Neural cell (in vitro differentiated cells): ENCODE results near the gene DENND4A. TPM values are rescaled to one million over a fixed set of nuclear protein-coding genes. Genes with fewer than 3 reads are reported as not detected.

ENCODE experiments used
- H2AFZ ChIP-seq: fragments of 200-600, 300-800 bp; sonication (generic), shearing (Covaris generic); 2 replicates; pipeline ENCODE4 v1.6.0; 2014; ENCODE audit warnings: low read depth, mild to moderate bottlenecking, antibody characterized with exemption, low read length, moderate library complexity
- H3F3A ChIP-seq: fragments of 200-600 bp; shearing (Covaris generic); 2 replicates; pipeline ENCODE4 v1.6.1; 2016; ENCODE audit warnings: mild to moderate bottlenecking, moderate library complexity, mixed read lengths, antibody characterized with exemption, low read length; ENCODE audit not compliant: insufficient read depth, poor library complexity, severe bottlenecking
- H3K27ac ChIP-seq: fragments of 200-600, 300-800 bp; sonication (generic), shearing (Covaris generic); 2 replicates; pipeline ENCODE4 v1.5.1; 2014; ENCODE audit warnings: mild to moderate bottlenecking, low read length, moderate library complexity
- H3K27me3 ChIP-seq: fragments of 300-800, 200-600 bp; sonication (generic), shearing (Covaris generic); 2 replicates; pipeline ENCODE4 v1.6.0; 2014; ENCODE audit warnings: mild to moderate bottlenecking, low read depth, low read length, moderate library complexity; ENCODE audit not compliant: insufficient read depth
- H3K36me3 ChIP-seq: fragments of 300-800, 200-600 bp; sonication (generic), shearing (Covaris generic); 2 replicates; pipeline ENCODE4 v1.5.1; 2014; ENCODE audit warnings: mild to moderate bottlenecking, antibody characterized with exemption, low read length, moderate library complexity; ENCODE audit not compliant: insufficient read depth
- H3K4me2 ChIP-seq: fragments of 300-800, 200-600 bp; sonication (generic), shearing (Covaris generic); 2 replicates; pipeline ENCODE4 v1.6.0; 2014; ENCODE audit warnings: mild to moderate bottlenecking, low read length
- H3K4me3 ChIP-seq: fragments of 300-800, 200-600 bp; sonication (generic), shearing (Covaris generic); 2 replicates; pipeline ENCODE4 v1.5.1; 2014; ENCODE audit warnings: mild to moderate bottlenecking, low read length, moderate library complexity
- H3K79me2 ChIP-seq: fragments of 200-600 bp; shearing (Covaris generic); replicated peaks from 2 replicates; pipeline ENCODE4 v1.6.0; 2014; ENCODE audit warnings: mild to moderate bottlenecking, low read length, moderate library complexity; ENCODE audit not compliant: insufficient read depth
- H3K9ac ChIP-seq: fragments of 300-800, 200-600 bp; sonication (generic), shearing (Covaris generic); 2 replicates; pipeline ENCODE4 v1.6.1; 2016; ENCODE audit warnings: mild to moderate bottlenecking, low read length, mixed read lengths
- H3K9me2 ChIP-seq: fragments of 200-600 bp; shearing (Covaris generic); 2 replicates; pipeline ENCODE4 v1.6.1; 2016; ENCODE audit warnings: mild to moderate bottlenecking, low read length, mixed read lengths; ENCODE audit not compliant: insufficient read depth
- H3K9me3 ChIP-seq: fragments of 200-600, 300-800 bp; sonication (generic), shearing (Covaris generic); 2 replicates; pipeline ENCODE4 v1.6.1; 2016; ENCODE audit warnings: mild to moderate bottlenecking, mixed run types, low read length, moderate library complexity, mixed read lengths
- H4K20me1 ChIP-seq: fragments of 200-600 bp; shearing (Covaris generic); 2 replicates; pipeline ENCODE4 v1.6.1; 2016; ENCODE audit warnings: mild to moderate bottlenecking, mixed run types; ENCODE audit not compliant: insufficient read depth
- EP300 ChIP-seq: fragments of 450-650 bp; conservative IDR thresholded peaks from 2 replicates; pipeline ENCODE4 v1.6.1; 2014; ENCODE audit warnings: antibody characterized with exemption, mild to moderate bottlenecking, moderate library complexity; ENCODE audit not compliant: poor library complexity, severe bottlenecking
- EZH2 ChIP-seq: fragments of 200-600, 300-800 bp; shearing (Covaris generic), sonication (generic); IDR thresholded peaks from 2 replicates; pipeline ENCODE4 v1.6.1; 2014; ENCODE audit warnings: antibody characterized with exemption, low read length, borderline replicate concordance, mild to moderate bottlenecking; ENCODE audit not compliant: insufficient read depth, poor library complexity, severe bottlenecking
- MXI1 ChIP-seq: fragments of 450-650 bp; conservative IDR thresholded peaks from 2 replicates; pipeline ENCODE4 v1.6.1; 2014; ENCODE audit warnings: antibody characterized with exemption, mild to moderate bottlenecking; ENCODE audit not compliant: poor library complexity, severe bottlenecking
- POLR2AphosphoS5 ChIP-seq: IDR thresholded peaks from 2 replicates; pipeline ENCODE4 v1.6.1; 2012
- RAD21 ChIP-seq: fragments of 450-650 bp; conservative IDR thresholded peaks from 2 replicates; pipeline ENCODE4 v1.6.1; 2014; ENCODE audit warnings: antibody characterized with exemption, mild to moderate bottlenecking, moderate library complexity
- SMC3 ChIP-seq: fragments of 450-650 bp; conservative IDR thresholded peaks from 2 replicates; pipeline ENCODE4 v1.6.1; 2014; ENCODE audit warnings: antibody characterized with exemption, mild to moderate bottlenecking, moderate library complexity; ENCODE audit not compliant: poor library complexity
- TAF1 ChIP-seq: IDR thresholded peaks from 2 replicates; pipeline ENCODE4 v1.6.1; 2012; ENCODE audit warnings: low read depth
- polyA plus RNA-seq: library from polyadenylated mRNA; depleted of rRNA; stranded (reverse); fragments of >200 nt; gene quantifications from 2 replicates; pipeline ENCODE4 v1.2.3, GENCODE V29; 2014
- TF ChIP-seq, protein P1 (sequence below): fragments of 450-650 bp; IDR thresholded peaks from 2 replicates; pipeline ENCODE4 v1.5.1; 2014; ENCODE audit warnings: antibody characterized with exemption, mild to moderate bottlenecking, moderate library complexity; ENCODE audit not compliant: poor library complexity, severe bottlenecking
- TF ChIP-seq, protein P2 (sequence below): IDR thresholded peaks from 2 replicates; pipeline ENCODE4 v1.6.1; 2012; ENCODE audit warnings: borderline replicate concordance

The DENND4A gene
- polyA plus RNA-seq, 1 donor from 2014 or later = 7.5 TPM

DNA sequence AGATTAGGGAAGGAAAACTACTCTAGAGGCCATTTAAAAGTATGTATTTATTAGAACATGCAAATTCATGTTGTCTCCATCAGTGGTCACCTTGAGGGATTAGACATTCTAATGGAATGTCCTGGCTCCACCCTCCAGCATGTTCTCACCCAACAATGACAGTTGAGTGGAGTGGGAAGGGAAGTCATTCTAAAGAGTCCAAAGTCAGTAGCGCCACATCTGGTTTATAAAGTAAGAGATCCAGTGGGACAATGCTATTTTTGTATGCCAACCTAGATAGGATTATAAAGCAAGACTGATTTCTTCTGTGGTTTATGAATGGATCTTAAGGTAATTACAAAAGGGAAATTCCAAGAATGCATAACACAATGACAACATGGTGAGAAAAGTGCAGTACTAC lies 137.1 kb downstream of the DENND4A start:
- no peak overlapping the region for H3K4me2 ChIP-seq
- no peaks in the 10 kb centered on the region for H3K79me2 ChIP-seq
- no peaks in the 10 kb centered on the region for H3K9me3 ChIP-seq

DNA sequence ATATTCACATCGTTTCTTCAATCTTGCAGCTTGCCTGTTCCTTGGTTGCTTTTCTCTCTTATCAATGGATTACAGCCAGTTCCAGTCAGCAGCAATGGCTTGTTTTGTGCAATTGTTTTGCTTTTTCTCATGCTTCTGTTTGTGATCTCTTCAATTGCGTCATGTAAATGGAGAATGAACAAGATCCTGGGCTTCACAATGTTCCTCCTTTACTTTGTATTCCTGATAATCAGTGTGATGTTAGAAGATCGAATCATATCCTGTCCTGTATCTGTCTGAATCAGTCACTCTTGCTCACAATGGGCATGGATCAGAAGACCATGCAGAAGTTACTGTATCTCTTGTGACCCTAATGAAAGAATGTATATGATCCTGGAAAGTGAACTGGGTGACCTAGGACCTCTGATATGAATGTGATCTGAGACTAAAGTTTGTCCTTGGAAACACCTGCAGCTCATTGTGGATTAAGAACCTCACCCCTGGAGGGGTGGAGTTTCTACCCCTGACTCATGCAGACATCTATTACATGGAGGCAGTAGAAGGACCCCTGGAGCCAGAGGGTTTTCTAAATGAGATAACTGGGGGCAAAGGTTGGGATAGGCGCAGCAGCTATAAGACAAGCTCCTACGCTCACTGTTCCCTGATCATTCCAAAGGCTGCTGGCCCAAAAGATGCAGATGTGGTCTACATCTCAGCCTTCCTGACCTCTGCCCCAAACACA lies 138.1 kb downstream of the DENND4A start:
- H3K4me2 ChIP-seq = no peak overlapping the region
- TF ChIP-seq, protein P1, sequence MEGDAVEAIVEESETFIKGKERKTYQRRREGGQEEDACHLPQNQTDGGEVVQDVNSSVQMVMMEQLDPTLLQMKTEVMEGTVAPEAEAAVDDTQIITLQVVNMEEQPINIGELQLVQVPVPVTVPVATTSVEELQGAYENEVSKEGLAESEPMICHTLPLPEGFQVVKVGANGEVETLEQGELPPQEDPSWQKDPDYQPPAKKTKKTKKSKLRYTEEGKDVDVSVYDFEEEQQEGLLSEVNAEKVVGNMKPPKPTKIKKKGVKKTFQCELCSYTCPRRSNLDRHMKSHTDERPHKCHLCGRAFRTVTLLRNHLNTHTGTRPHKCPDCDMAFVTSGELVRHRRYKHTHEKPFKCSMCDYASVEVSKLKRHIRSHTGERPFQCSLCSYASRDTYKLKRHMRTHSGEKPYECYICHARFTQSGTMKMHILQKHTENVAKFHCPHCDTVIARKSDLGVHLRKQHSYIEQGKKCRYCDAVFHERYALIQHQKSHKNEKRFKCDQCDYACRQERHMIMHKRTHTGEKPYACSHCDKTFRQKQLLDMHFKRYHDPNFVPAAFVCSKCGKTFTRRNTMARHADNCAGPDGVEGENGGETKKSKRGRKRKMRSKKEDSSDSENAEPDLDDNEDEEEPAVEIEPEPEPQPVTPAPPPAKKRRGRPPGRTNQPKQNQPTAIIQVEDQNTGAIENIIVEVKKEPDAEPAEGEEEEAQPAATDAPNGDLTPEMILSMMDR = no peak
- TF ChIP-seq EZH2 (no peak), POLR2AphosphoS5 (no peak), MXI1 (no peak), RAD21 (no peak), EP300 (no peak), SMC3 (no peak), TAF1 (no peak)
- TF ChIP-seq, protein P2, sequence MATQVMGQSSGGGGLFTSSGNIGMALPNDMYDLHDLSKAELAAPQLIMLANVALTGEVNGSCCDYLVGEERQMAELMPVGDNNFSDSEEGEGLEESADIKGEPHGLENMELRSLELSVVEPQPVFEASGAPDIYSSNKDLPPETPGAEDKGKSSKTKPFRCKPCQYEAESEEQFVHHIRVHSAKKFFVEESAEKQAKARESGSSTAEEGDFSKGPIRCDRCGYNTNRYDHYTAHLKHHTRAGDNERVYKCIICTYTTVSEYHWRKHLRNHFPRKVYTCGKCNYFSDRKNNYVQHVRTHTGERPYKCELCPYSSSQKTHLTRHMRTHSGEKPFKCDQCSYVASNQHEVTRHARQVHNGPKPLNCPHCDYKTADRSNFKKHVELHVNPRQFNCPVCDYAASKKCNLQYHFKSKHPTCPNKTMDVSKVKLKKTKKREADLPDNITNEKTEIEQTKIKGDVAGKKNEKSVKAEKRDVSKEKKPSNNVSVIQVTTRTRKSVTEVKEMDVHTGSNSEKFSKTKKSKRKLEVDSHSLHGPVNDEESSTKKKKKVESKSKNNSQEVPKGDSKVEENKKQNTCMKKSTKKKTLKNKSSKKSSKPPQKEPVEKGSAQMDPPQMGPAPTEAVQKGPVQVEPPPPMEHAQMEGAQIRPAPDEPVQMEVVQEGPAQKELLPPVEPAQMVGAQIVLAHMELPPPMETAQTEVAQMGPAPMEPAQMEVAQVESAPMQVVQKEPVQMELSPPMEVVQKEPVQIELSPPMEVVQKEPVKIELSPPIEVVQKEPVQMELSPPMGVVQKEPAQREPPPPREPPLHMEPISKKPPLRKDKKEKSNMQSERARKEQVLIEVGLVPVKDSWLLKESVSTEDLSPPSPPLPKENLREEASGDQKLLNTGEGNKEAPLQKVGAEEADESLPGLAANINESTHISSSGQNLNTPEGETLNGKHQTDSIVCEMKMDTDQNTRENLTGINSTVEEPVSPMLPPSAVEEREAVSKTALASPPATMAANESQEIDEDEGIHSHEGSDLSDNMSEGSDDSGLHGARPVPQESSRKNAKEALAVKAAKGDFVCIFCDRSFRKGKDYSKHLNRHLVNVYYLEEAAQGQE = no peak

More for the DNA sequence above, 137.1 kb downstream of the DENND4A start:
- Histone ChIP-seq H3K4me3 (no peak overlapping the region), H3K9ac (no peak overlapping the region), H3K36me3 (no peaks in the 10 kb centered on the region), H3K27ac (no peak overlapping the region), H3F3A (no peaks in the 10 kb centered on the region), H3K27me3 (no peaks in the 10 kb centered on the region), H3K9me2 (no peaks in the 10 kb centered on the region), H2AFZ (no peak overlapping the region), H4K20me1 (no peaks in the 10 kb centered on the region)
- TF ChIP-seq MXI1 (no peak), EZH2 (no peak), RAD21 (no peak), POLR2AphosphoS5 (no peak), SMC3 (no peak), TAF1 (no peak), EP300 (no peak)
- TF ChIP-seq, protein P1 = no peak
- TF ChIP-seq, protein P2 = no peak

More for the DNA sequence above, 138.1 kb downstream of the DENND4A start:
- no peak overlapping the region for H2AFZ ChIP-seq
- no peak overlapping the region for H3K27ac ChIP-seq
- H4K20me1 ChIP-seq = no peaks in the 10 kb centered on the region
- no peak overlapping the region for H3K9ac ChIP-seq
- no peaks in the 10 kb centered on the region for H3K9me2 ChIP-seq
- no peaks in the 10 kb centered on the region for H3K36me3 ChIP-seq
- H3K79me2 ChIP-seq = no peaks in the 10 kb centered on the region
- H3K9me3 ChIP-seq = no peaks in the 10 kb centered on the region
- H3K4me3 ChIP-seq = no peak overlapping the region
- H3K27me3 ChIP-seq = no peaks in the 10 kb centered on the region
- no peaks in the 10 kb centered on the region for H3F3A ChIP-seq
